ENCODE measurements around the gene CCNB1.
"Not testable (repeated sequence)": the region's sequence is repeated elsewhere in the genome, so short reads cannot be mapped to it uniquely, and the experiment has no call there.

The CCNB1 gene

DNA sequence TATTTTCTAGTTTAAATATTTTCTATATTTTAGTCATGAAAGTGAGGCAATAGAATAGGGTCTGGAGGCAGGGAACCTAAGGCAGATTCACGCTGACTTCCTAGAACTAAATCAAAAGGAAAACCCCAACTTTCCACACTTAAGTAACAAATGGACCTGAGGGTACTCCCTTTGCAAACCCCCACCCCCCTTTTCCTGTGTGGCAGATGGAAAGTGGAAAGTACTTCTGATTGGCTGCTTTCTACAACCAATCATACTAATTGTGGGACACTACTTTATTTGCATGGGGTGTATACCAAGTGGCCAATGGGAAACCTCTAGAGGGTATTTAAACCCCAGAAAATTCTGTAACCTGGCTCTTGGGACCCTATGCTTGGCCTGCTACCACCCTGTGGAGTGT is 17.7 kb downstream of the CCNB1 start:
- DNase-seq (ENCODE audit: low spot score), result no peak

DNA sequence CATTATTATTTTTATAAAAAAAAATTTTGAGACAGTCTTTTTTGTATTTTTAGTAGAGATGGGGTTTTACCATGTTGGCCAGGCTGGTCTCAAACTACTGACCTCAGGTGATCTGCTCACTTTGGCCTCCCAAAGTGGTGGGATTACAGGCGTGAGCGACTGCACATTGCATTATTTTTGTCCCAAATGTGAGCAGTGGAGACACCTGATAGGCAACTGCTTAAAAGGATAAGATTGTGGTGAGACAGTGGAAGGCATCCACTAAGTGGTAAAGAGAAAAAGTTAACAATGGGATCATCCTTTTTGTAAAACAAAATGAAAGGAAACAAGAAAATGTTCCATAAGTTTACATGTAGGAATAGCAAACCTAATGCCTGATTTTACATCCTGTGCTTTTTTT is 20.4 kb downstream of the CCNB1 start:
- DNase-seq (ENCODE audit: low spot score), result no peak

DNA sequence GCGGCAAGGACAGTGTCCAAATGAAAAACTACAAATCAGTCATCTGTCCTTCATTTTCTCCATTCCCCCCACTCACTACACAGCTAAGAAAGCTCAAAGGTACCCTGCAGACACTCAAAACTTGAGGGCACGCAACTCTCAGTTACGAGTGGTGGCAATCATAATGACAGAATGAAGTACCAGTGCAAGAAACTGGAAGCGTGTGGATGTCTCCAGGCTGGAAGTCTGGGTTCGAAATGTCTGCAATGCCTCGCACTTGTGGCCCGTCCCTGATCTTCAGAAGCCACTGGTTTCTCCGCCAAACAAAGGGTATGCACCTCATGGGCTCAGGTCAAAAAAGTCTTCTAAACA is 21.8 kb downstream of the CCNB1 start:
- no peak for DNase-seq (ENCODE audit: low spot score)

DNA sequence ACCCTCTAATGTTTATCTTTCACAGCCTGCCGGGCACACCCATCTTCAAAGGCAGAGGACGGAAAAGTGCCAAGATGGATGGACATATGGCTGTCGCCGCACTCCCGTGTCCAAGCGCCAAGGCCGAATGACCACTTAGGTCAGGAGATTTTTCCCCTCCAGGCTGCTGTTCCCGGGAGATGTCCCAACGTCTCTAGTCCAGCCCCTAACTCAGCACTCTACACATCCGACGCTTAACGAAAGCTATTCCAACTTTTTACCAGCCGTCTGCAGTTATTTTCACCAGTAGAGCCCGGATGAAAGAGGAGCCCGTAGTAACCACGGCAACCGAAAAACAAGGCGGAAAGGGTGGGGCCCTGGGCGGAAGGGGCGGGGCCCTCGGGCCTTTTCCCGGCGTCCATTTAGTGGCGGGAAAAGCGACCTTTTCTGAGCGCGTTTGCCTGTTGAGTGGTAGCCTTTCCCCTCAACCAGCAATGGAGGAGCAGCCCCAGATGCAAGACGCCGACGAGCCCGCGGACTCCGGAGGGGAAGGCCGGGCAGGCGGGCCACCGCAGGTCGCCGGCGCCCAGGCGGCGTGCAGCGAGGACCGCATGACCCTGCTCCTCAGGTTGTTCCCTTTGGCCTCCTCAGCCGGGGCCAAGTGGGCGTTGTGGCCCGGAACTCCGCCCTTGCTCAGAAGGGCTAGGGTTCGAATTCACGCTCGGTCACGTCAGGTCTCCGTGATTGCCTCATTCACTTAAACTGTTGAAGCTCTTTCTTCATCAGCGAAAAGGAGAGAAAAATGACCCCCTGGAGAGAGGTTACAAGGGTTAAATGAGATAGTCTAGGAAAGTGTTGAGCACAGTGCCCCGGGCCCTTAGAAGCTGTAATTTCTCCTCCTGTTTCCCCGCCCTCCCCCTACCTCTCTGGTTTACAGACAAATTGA is 22.5 kb downstream of the CCNB1 start, which contains the start of gene CENPH:
Gene CENPH (plus strand): TSS at position 422 of the 925 bp plus-strand sequence. CDS start 52 bp downstream, at position 474.
- DNase-seq (ENCODE audit: low spot score), result peak; percentile 87

DNA sequence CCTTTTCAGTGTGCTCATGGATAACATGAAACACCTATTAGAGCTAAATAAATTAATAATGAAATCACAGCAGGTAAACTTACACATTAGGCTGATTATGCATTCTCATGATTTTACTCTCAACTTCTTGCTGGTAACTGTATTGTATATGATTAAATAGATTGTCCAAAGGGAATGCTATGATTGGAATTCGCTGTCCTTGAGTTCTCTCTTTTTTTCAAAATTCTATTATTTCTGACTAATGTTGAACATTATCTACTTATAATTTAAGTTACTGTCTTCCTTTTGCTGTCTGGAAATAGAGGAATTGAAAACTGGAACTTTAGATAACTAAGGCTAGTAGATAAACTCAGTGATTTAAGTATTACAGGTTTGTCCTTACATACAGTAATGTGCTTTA is 35.5 kb downstream of the CCNB1 start:
- no peak for DNase-seq (ENCODE audit: low spot score)

DNA sequence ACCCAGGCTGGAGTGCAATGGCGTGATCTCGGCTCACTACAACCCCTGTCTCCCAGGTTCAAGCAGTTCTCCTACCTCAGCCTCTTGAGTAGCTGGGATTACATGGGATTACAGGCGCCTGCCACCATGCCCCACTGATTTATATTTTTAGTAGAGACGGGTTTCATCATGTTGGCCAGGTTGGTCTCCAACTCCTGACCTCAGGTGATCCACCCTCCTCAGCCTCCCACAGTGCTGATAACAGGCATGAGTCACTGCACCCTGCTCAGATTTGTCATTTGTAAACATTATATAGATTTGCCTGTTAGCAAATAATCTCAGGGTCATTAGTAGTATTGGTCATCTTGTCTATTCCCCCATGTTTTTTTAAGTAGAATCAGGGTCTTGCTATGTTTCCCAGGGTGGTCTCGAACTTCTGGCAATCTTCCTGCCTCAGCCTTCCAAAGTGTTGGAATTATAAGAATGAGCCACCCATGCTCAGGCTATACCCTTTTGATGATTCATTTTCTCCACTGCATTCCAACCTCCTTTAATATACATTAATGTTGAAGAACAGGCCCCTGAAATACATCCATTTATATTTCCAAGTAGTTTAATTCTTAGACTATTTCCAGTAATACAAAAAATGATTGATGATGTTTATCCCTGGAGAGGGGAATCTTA is 39.7 kb downstream of the CCNB1 start:
- DNase-seq (ENCODE audit: low spot score), result no peak

DNA sequence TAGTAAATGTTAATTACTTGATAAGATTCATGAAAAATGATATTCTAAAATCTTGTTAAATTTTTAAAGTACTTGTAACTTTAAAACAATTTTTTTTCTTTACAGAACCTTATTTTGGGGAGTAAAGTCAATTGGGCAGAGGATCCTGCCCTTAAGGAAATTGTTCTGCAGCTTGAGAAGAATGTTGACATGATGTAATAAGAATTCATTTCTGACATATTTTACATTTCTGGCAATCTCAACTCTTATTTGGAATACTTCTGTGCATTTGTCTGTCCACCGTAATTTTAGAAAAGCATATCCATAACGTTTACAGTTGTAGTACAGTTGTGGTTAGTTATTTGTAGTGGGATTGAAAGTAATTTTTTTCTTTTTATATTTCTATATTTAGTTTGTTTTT is 42.7 kb downstream of the CCNB1 start:
- DNase-seq (ENCODE audit: low spot score), result no peak

DNA sequence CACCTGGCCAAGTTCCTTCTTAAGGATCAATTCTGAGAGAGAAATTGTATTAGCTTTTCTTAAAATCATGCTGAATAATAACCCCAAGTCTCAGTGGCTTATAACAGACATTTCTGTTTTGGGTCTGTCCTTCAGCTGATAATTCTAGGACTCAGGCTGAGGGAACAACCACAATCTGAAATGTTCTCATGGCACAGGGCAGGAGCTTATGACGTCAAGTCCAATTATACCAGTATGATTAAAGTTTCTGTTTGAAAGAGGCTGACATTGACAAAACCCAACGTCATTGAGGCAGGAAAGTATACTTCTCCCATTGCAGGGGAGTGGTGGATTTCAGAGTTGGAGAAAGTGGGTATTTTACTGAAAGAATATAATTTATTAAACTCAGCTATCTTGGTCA is 44.2 kb downstream of the CCNB1 start:
- DNase-seq (ENCODE audit: low spot score), result no peak

DNA sequence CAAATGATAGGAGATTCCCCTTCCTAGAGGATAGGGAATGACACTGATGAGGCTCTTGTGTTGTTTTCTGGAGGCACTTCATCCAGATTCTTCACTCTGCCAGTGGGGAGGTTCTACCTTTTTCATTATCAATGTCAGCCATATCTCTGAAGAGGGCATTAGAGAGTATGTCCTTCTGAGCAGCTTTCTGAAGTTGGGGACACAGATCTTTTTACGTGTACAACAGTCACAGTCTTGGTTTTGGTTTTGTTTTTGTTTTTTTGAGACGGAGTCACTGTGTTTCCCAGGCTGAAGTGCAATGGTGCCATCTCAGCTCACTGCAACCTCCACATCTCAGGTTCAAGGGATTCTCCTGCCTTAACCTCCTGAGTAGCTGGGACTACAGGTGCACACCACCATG is 45.1 kb downstream of the CCNB1 start:
- no peak for DNase-seq (ENCODE audit: low spot score)

DNA sequence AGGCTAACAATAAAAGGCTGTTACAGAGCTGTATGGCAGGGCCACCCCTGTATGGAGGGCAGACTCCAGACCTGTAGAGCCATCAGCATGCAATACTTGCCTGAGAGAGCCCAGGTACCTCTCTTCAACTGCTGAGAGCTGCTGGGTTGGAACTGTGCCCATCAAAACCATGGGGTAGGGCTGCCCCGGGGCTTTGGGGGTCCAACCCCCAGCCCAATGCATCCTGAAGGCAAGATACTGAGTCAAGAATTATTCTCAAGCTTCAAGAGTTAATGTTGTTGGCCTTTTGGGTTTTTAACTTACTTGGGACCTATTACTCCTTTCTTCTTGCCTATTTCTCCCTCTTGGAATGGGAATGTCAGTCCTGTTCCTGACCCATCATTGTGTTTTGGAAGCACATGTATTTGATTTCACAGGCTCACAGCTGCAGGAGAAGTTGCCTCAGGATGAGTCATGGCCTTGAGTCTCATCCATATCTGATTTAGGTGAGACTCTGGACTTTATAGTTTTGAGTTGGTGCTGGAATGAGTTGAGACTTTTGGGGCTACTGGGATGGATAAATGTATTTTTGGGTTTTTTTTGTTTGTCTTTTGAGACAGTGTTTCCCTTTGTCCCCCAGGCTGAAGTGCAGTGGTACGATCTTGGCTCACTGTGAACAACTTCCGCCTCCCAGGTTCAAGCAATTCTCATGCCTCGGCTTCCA is 46.7 kb downstream of the CCNB1 start:
- DNase-seq (ENCODE audit: low spot score), result no peak

DNA sequence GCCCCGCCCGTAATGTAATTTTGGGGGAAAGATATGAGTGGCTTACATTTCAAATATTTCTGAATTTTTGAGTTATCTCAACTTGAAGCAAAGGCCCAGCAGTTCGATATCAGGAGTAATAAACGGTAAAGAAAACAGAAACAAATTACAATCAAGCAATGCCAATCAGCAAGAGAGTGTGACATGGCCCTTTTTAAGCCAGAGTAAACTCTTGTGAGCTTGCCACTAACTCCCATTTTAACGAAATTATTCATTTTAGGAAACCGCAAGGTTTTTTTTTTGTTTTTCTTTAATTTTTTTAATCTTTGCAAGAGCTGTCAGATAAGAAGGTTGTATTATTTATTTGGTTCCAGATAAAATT is 50.2 kb downstream of the CCNB1 start:
- no peak for DNase-seq (ENCODE audit: low spot score)

DNA sequence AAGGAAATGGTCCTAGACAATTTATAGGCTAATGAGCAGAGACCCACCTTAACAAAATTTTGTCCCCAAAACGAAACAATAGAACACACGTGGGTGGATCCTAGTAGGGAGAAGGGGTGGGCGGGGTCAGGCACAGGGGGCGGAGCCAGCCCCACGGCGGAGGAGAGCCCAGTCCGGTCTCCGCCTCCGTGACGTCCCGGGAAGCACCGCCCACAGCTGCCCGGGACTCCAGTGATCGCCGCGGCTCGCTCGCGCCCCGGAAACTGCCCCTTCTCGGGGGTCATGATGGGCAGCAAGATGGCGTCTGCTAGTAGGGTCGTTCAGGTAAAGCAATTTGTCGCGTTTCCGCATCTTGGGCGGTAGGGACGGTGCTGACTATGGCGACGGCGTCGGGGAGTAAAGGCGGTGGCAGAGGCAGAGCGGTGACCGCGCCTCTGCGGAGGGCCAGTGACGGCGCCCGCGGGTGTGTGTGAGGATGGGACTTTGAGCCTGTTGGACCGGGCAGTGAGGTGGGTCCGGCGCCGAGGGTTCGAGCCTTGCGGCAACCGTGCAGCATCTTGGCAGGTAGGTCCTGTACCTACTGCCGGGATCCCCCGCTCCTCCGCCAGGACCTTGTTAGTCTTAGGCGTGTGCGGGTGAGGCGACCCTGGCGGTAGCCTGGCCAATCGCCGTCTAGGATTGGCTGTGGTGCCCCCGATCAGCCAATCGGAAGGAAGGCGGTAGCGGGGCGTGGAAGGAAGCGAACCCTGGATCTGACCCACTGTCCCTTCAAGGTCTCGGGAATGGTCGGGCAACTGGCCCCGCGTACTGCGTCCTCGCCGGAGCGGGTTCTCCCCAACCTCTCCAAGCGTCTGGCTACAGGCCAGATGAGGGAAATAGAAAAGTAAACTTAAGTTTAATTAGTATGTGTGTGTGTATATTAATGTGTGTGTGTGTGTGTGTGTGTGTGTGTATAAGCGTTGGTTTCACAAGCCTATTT is 50.9 kb downstream of the CCNB1 start:
- DNase-seq (ENCODE audit: low spot score), result peak; percentile 96

DNA sequence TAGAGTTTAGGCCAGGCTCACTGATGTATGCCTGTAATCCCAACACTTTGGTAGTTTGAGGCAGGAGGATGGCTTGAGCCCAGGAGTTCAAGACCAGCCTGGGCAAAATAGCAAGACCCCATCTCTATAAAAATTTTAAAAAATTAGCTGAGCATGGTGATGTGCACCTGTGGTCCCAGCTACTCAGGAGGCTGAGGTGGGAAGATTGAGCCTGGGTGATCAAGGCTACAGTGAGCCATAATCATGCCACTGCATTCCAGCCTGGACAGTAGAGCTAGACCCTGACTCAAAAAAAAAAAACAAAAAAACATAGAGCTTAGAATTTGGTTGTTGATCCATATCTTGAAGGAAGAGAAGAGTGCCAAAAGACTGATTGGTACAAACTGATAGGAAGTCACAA is 53.0 kb downstream of the CCNB1 start:
- DNase-seq (ENCODE audit: low spot score), result no peak

DNA sequence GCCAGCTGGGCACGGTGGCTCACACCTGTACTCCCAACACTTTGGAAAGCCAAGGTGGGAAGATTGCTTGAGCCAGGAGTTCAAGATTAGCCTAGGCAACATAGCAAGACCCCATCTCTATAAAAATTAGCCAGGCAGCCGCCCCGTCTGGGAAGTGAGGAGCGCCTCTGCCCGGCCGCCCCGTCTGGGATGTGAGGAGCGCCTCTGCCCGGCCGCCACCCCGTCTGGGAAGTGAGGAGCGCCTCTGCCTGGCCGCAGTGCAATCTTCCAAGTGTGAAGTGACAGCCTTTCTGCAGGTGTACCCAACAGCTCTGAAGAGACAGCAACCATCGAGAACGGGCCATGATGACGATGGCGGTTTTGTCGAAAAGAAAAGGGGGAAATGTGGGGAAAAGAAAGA is 53.4 kb downstream of the CCNB1 start:
- DNase-seq (ENCODE audit: low spot score), result not testable (repeated sequence)

DNA sequence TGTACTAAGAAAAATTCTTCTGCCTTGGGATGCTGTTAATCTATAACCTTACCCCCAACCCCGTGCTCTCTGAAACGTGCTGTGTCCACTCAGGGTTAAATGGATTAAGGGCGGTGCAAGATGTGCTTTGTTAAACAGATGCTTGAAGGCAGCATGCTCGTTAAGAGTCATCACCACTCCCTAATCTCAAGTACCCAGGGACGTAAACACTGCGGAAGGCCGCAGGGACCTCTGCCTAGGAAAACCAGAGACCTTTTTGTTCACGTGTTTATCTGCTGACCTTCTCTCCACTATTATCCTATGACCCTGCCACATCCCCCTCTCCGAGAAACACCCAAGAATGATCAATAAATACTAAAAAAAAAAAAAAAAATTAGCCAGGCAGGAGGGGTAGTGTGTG is 53.9 kb downstream of the CCNB1 start:
- DNase-seq (ENCODE audit: low spot score), result not testable (repeated sequence)

DNA sequence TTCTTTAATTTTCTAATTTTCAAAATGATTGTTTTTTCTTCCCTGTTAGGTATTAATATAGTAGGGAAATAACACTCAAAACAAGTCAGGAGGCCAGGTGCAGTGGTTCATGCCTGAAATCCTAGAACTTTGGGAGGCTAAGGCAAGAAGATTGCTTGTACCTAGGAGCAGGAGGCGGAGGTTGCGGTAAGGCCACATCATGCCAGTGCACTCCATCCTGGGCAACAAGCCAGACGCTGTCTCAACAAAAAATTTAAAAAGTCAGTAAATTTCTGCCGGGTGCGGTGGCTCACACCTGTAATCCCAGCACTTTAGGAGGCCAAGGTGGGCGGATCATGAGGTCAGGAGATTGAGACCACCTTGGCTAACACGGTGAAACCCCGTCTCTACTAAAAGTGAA is 57.6 kb downstream of the CCNB1 start:
- no peak for DNase-seq (ENCODE audit: low spot score)

DNA sequence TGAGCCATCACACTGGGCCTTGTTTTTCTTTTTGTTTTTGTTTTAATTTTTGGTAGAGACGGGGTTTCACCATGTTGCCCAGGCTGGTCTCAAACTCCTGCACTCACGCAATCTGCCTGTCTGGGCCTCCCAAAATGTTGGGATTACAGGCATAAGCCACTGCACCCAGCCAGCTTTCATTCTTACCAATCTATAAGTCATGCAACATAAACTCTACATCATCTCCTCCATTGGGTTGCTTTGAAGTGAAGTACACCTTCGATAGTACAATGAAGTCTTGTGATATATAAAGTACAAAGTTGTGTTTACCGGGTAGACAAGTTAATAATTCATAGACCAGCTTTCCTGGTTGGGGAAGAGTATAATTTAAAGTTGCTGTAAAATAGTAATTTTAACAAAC is 58.9 kb downstream of the CCNB1 start:
- no peak for DNase-seq (ENCODE audit: low spot score)

All from CD4-positive, alpha-beta T cell treated with Interleukin-6 at 100 ng/mL for 8 hours (primary cell).